Measurements from ENCODE around the gene EFNA5. TPM values are rescaled to one million over a fixed set of nuclear protein-coding genes. Genes with fewer than 3 reads are reported as not detected.

EFNA5 gene
- total RNA-seq, 4 donors from 2014 or later, result 16.6 to 35.3 (median 19.3) TPM

DNA sequence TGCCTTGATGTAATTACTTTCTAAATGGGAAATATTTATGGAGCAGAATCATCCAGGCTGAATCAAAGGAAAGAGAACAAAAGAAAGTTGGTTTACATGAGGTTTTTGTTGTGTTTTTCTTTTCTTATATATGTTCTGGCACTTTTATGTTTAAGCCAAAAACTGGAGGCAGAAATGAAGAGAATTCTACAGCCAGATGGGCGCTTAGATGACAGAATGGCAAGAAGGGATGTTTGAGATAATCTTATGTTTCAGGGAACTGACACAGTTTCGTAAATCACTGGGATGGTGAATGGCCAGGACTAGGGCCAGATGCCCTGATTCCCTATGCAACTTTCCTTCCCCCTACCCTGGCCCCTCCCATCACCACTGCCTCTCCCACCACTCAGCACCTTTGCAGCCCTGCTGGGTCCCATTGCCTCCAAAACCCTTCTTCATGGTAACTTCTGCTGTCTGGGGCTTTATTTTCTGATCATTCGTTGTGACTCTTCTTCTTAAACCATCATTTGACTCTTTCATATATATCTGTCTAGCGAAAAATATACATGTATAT, 111.8 kb downstream of the EFNA5 start:
- TF ChIP-seq, protein P1, sequence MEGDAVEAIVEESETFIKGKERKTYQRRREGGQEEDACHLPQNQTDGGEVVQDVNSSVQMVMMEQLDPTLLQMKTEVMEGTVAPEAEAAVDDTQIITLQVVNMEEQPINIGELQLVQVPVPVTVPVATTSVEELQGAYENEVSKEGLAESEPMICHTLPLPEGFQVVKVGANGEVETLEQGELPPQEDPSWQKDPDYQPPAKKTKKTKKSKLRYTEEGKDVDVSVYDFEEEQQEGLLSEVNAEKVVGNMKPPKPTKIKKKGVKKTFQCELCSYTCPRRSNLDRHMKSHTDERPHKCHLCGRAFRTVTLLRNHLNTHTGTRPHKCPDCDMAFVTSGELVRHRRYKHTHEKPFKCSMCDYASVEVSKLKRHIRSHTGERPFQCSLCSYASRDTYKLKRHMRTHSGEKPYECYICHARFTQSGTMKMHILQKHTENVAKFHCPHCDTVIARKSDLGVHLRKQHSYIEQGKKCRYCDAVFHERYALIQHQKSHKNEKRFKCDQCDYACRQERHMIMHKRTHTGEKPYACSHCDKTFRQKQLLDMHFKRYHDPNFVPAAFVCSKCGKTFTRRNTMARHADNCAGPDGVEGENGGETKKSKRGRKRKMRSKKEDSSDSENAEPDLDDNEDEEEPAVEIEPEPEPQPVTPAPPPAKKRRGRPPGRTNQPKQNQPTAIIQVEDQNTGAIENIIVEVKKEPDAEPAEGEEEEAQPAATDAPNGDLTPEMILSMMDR (IDR thresholded peaks at IDR 0.05), result no peak
- no peak for TF ChIP-seq POLR2A (IDR thresholded peaks at IDR 0.05)
- H3K4me3 ChIP-seq (ENCODE audit: low read depth, poor library complexity, severe bottlenecking), result no peak overlapping the region
- DNase-seq (ENCODE audit: low spot score in 2 of 2), result no peak
- intact Hi-C loops (cut with DNase I; ENCODE audit: low total_unique reads), result no loop called here
- WGBS, 2 donors, result 93 to 95% methylated on average over 4 of the region's 4 CpGs

DNA sequence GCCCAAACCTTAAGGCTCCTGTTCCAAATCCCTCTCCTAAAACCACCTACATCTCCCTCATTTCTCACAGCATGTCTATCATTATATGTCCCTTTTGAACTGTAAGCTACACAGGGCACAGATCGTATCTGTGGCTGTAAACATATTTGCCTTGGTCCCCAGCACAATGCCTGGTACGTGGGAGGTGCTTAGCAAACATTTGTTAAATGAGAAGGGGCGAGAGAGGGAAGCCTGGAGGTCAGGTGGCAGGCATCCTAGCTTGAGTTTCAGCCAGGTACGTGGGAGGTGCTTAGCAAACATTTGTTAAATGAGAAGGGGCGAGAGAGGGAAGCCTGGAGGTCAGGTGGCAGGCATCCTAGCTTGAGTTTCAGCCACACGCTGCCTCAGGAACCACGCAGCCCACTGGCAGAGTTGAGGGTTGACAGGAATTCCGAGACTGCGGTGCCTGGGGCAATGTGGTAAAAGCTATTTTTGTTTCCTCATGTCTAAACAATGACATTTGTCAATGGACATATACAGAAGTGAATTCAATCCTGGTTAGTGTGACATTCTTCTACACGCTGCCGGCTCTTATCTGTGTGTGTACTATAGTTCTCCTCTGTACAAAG, 113.6 kb downstream of the EFNA5 start:
- DNase-seq (ENCODE audit: low spot score in 2 of 2), result no peak
- intact Hi-C loops (cut with DNase I; ENCODE audit: low total_unique reads), result no loop called here
- no peak for TF ChIP-seq POLR2A (IDR thresholded peaks at IDR 0.05)
- TF ChIP-seq, protein P1 (IDR thresholded peaks at IDR 0.05), result no peak
- no peak overlapping the region for H3K4me3 ChIP-seq (ENCODE audit: low read depth, poor library complexity, severe bottlenecking)
- WGBS, 2 donors, result 45 to 52% methylated on average over 11 of the region's 11 CpGs

DNA sequence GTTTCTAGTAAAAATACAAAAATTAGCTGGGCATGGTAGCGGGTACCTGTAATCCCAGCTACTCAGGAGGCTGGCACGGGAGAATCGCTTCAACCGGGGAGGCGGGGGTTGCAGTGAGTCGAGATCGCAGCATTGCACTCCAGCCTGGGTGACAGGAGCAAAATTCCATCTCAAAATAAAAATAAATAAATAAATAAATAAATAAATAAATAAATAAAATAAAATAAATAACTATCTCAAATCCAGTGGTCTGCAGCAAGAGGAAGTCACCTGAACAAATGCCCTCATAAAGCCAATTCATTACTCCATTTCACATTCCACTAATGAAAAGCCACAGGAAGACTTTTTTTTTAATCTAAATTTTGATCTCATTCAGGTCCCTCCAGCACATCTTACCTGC, 114.2 kb downstream of the EFNA5 start:
- 97 to 100% methylated on average over 7 of the region's 7 CpGs for WGBS, 2 donors

DNA sequence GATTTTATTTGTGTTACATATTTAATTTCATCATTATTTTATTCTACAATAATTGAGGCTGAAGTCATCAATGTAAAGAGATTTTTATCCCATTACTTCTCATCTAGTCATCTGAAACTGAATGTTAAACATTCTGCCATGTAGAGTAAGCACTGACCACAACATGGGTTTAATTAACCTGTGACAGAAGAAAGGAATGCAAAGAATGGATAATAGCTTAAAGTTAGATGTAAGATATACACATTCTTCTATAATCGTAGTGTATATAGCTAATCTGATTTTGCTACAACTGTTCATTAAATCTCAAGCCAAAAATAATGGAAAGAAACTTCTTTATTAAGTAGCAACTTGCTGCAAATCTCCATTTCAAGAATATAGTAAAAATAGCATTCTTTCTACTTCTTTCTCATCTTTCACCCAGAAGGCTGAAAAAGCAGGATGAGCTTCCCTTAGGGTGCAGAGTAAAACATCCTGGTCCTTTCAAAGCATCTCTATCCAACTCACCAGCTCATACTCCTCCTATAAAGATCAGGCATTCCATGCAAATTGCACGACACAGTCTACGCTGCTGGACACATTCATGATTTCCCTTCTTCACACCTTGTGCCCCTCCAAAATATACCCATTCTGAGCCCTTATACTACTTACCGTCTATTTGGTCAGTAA, 115.2 kb downstream of the EFNA5 start:
- DNase-seq (ENCODE audit: low spot score in 2 of 2), result no peak
- H3K4me3 ChIP-seq (ENCODE audit: low read depth, poor library complexity, severe bottlenecking), result no peak overlapping the region
- intact Hi-C loops (cut with DNase I; ENCODE audit: low total_unique reads), result no loop called here
- 84 to 88% methylated on average over 4 of the region's 4 CpGs for WGBS, 2 donors
- TF ChIP-seq, protein P1 (IDR thresholded peaks at IDR 0.05), result no peak
- no peak for TF ChIP-seq POLR2A (IDR thresholded peaks at IDR 0.05)

More for the DNA sequence above, 114.2 kb downstream of the EFNA5 start:
- H3K4me3 ChIP-seq (ENCODE audit: low read depth, poor library complexity, severe bottlenecking), result no peak overlapping the region
- DNase-seq (ENCODE audit: low spot score in 2 of 2), result no peak
- intact Hi-C loops (cut with DNase I; ENCODE audit: low total_unique reads), result no loop called here
- no peak for TF ChIP-seq POLR2A (IDR thresholded peaks at IDR 0.05)
- TF ChIP-seq, protein P1 (IDR thresholded peaks at IDR 0.05), result no peak

DNA sequence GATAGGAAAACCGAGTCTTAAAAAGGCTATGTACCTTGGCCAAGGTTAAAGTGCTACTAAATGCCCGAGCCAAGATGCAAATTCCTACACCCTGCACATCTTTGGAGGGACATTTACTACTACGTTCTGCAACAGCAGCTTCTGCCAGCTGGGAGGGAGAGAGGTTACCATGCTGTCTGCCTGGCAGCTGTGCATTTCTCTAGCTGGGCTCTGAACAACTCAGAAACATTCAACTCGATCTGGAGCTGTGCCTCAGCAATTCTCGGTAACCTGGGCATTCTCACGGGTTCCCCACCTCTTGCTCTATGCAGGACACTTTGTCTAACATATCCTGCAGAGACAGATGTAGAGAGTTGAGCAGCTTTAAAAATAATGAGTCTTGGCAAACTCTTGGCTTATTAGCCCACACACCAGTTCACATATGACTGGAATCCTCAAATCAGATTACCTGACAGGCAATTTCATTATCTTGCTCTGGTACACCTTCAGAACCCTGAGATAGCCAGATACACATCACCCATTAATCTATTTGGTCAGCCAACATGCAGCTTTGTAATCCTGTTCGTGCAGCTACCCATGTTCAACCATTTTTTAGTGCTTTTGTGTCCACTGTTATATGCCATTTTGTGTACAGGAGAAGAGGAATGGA, 115.8 kb downstream of the EFNA5 start:
- TF ChIP-seq, protein P1 (IDR thresholded peaks at IDR 0.05), result no peak
- TF ChIP-seq POLR2A (IDR thresholded peaks at IDR 0.05), result no peak
- intact Hi-C loops (cut with DNase I; ENCODE audit: low total_unique reads), result no loop called here
- no peak for DNase-seq (ENCODE audit: low spot score in 2 of 2)
- H3K4me3 ChIP-seq (ENCODE audit: low read depth, poor library complexity, severe bottlenecking), result no peak overlapping the region
- WGBS, 2 donors, result 55 to 73% methylated on average over 7 of the region's 7 CpGs

Measured in lower leg skin (tissue), 4 donors.